NT2/D1 (cell line): ENCODE data around the gene ADAMTS15.
A peak's percentile ranks its signal among the peaks of the same experiment; 100 is the strongest.

Experiments
- SUZ12 ChIP-seq: IDR thresholded peaks from 2 replicates; pipeline ENCODE4 v1.6.1; 2011; ENCODE audit not compliant: insufficient read length, insufficient read depth; ENCODE audit errors: extremely low read depth
- YY1 ChIP-seq: IDR thresholded peaks from 2 replicates; pipeline ENCODE4 v1.6.1; 2011; ENCODE audit not compliant: insufficient read length, insufficient read depth
- ZNF274 ChIP-seq: IDR thresholded peaks from 2 replicates; pipeline ENCODE4 v1.6.1; 2011; ENCODE audit warnings: mild to moderate bottlenecking, low read depth, low read length

DNA sequence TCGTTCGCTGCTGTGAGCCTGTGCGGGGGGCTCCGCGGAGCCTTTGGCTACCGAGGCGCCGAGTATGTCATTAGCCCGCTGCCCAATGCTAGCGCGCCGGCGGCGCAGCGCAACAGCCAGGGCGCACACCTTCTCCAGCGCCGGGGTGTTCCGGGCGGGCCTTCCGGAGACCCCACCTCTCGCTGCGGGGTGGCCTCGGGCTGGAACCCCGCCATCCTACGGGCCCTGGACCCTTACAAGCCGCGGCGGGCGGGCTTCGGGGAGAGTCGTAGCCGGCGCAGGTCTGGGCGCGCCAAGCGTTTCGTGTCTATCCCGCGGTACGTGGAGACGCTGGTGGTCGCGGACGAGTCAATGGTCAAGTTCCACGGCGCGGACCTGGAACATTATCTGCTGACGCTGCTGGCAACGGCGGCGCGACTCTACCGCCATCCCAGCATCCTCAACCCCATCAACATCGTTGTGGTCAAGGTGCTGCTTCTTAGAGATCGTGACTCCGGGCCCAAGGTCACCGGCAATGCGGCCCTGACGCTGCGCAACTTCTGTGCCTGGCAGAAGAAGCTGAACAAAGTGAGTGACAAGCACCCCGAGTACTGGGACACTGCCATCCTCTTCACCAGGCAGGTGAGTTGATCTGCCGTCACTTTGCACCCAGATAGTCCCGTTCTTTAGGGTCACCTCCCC, 1.0 kb downstream of the ADAMTS15 start:
- TF ChIP-seq YY1: no peak
- TF ChIP-seq ZNF274: no peak
- peak; percentile 85 for TF ChIP-seq SUZ12
